ENCODE measurements around the gene HSPA14.

DNA sequence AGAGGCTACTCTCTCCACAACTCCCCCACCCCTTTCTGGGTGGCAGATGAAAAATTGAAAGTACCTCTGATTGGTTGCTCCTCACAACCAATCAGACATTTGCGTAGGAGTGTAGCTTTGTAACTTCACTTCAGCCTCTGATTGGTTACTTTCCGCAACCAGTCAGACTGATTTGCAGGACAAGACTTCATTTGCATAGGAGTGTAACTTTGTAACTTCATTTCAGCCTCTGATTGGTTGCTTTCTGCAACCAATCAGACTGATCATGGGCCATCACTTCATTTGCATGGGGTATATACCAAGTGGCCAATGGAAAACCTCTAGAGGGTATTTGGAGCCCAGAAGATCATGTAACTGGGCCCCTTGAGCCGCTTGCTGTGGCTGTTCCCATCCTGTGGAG is 25.8 kb upstream of the HSPA14 start:
- TF ChIP-seq, protein P1, sequence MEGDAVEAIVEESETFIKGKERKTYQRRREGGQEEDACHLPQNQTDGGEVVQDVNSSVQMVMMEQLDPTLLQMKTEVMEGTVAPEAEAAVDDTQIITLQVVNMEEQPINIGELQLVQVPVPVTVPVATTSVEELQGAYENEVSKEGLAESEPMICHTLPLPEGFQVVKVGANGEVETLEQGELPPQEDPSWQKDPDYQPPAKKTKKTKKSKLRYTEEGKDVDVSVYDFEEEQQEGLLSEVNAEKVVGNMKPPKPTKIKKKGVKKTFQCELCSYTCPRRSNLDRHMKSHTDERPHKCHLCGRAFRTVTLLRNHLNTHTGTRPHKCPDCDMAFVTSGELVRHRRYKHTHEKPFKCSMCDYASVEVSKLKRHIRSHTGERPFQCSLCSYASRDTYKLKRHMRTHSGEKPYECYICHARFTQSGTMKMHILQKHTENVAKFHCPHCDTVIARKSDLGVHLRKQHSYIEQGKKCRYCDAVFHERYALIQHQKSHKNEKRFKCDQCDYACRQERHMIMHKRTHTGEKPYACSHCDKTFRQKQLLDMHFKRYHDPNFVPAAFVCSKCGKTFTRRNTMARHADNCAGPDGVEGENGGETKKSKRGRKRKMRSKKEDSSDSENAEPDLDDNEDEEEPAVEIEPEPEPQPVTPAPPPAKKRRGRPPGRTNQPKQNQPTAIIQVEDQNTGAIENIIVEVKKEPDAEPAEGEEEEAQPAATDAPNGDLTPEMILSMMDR (IDR thresholded peaks at IDR 0.05; ENCODE audit: low read length) = no peak
- no peak for TF ChIP-seq EZH2 (IDR thresholded peaks at IDR 0.05; ENCODE audit: borderline replicate concordance, low read length)

Data from OCI-LY1 (cell line).